HEK293 (cell line): ENCODE data around the gene CEP68.

ENCODE experiments used
- CTCF ChIA-PET: fragments of 350-600 bp; formaldehyde crosslinking; extraction: SDS; loops from one replicate; lab custom pipeline; 2021; ENCODE audit warnings: antibody characterized with exemption; lab: Yijun Ruan, JAX
- POLR2A ChIA-PET: fragments of 300-600 bp; formaldehyde crosslinking; extraction: SDS; loops from one replicate; lab custom pipeline; 2020; ENCODE audit warnings: antibody characterized with exemption, inconsistent platforms; lab: Yijun Ruan, JAX
- H3K27ac ChIP-seq: fragments of 200-500 bp; sonication (Bioruptor generic); 2 replicates; pipeline ENCODE4 v1.5.1; 2014; ENCODE audit warnings: low read depth, low read length, control low read depth, inconsistent platforms; ENCODE audit errors: extremely low read depth
- H3K36me3 ChIP-seq, 2 experiments: fragments of 200-500 bp in 1 of 2; sonication (Bioruptor generic) in 1 of 2; 1 replicate in 1 of 2; 2 replicates in 1 of 2; pipeline ENCODE4 v1.5.1; 2014 to 2017; ENCODE audit warnings: inconsistent platforms in 2 of 2, low read length in 2 of 2; ENCODE audit not compliant: control insufficient read depth in 2 of 2, insufficient read depth in 1 of 2
- H3K4me1 ChIP-seq: fragments of 200-500 bp; sonication (Bioruptor generic); 2 replicates; pipeline ENCODE4 v1.5.1; 2014; ENCODE audit warnings: mild to moderate bottlenecking, low read length, inconsistent platforms; ENCODE audit not compliant: control insufficient read depth, insufficient read depth
- H3K4me3 ChIP-seq: 2 replicates; pipeline ENCODE4 v1.5.1; 2011; ENCODE audit warnings: low read depth, mild to moderate bottlenecking, control low read depth, low read length, moderate library complexity
- H3K9me3 ChIP-seq: fragments of 200-500 bp; sonication (Bioruptor generic); 2 replicates; pipeline ENCODE4 v1.5.1; 2014; ENCODE audit warnings: low read depth, low read length, inconsistent platforms; ENCODE audit not compliant: control insufficient read depth, insufficient read depth
- FEZF1 ChIP-seq: fragments of 450-650 bp; formaldehyde crosslinking; IDR thresholded peaks from 2 replicates; pipeline ENCODE4 v1.5.1; 2016; ENCODE audit warnings: missing biosample characterization, missing genetic modification characterization
- GLIS2 ChIP-seq: fragments of 450-650 bp; formaldehyde crosslinking; IDR thresholded peaks from 2 replicates; pipeline ENCODE4 v1.5.1; 2016; ENCODE audit warnings: missing biosample characterization, missing genetic modification characterization
- KLF16 ChIP-seq: fragments of 450-650 bp; formaldehyde crosslinking; IDR thresholded peaks from 2 replicates; pipeline ENCODE4 v1.5.1; 2017; ENCODE audit warnings: missing biosample characterization, missing genetic modification characterization
- KLF7 ChIP-seq: fragments of 450-650 bp; formaldehyde crosslinking; IDR thresholded peaks from 2 replicates; pipeline ENCODE4 v1.5.1; 2016; ENCODE audit warnings: missing biosample characterization, missing genetic modification characterization, borderline replicate concordance
- PRDM1 ChIP-seq: fragments of 450-650 bp; formaldehyde crosslinking; IDR thresholded peaks from 2 replicates; pipeline ENCODE4; 2016; ENCODE audit warnings: missing biosample characterization, missing genetic modification characterization
- REPIN1 ChIP-seq: fragments of 450-650 bp; formaldehyde crosslinking; IDR thresholded peaks from 2 replicates; pipeline ENCODE4 v1.5.1; 2017; ENCODE audit warnings: missing biosample characterization, missing genetic modification characterization, low read depth
- SCRT1 ChIP-seq: fragments of 450-650 bp; formaldehyde crosslinking; IDR thresholded peaks from 2 replicates; pipeline ENCODE4 v1.5.1; 2016; ENCODE audit warnings: missing biosample characterization, missing genetic modification characterization, borderline replicate concordance
- SCRT2 ChIP-seq: fragments of 450-650 bp; formaldehyde crosslinking; IDR thresholded peaks from 2 replicates; pipeline ENCODE4 v1.5.1; 2016; ENCODE audit warnings: missing biosample characterization, missing genetic modification characterization
- SETDB1 ChIP-seq: IDR thresholded peaks from one replicate; pipeline ENCODE4 v1.6.1; 2017; ENCODE audit warnings: mild to moderate bottlenecking, low read length, moderate library complexity, mixed read lengths; ENCODE audit not compliant: insufficient read length
- SP7 ChIP-seq: fragments of 450-650 bp; formaldehyde crosslinking; IDR thresholded peaks from 2 replicates; pipeline ENCODE4 v1.5.1; 2016; ENCODE audit warnings: missing biosample characterization, missing genetic modification characterization
- TCF7L2 ChIP-seq: IDR thresholded peaks from 2 replicates; pipeline ENCODE4 v1.6.1; 2011; ENCODE audit warnings: low read depth, mild to moderate bottlenecking, inconsistent platforms, low read length, moderate library complexity, borderline replicate concordance
- ZBTB17 ChIP-seq: fragments of 450-650 bp; formaldehyde crosslinking; IDR thresholded peaks from 2 replicates; pipeline ENCODE4 v1.5.1; 2016; ENCODE audit warnings: missing biosample characterization, missing genetic modification characterization
- ZBTB20 ChIP-seq: fragments of 450-650 bp; formaldehyde crosslinking; IDR thresholded peaks from 2 replicates; pipeline ENCODE4 v1.5.1; 2016; ENCODE audit warnings: missing biosample characterization, missing genetic modification characterization
- ZBTB48 ChIP-seq: fragments of 450-650 bp; formaldehyde crosslinking; IDR thresholded peaks from 2 replicates; pipeline ENCODE4 v1.5.1; 2016; ENCODE audit warnings: missing biosample characterization, missing genetic modification characterization
- ZEB2 ChIP-seq: fragments of 450-650 bp; formaldehyde crosslinking; IDR thresholded peaks from 2 replicates; pipeline ENCODE4 v1.5.1; 2016; ENCODE audit warnings: missing biosample characterization, missing genetic modification characterization
- ZFHX2 ChIP-seq: fragments of 450-650 bp; formaldehyde crosslinking; conservative IDR thresholded peaks from 2 replicates; pipeline ENCODE4 v1.5.1; 2016; ENCODE audit warnings: missing biosample characterization, missing genetic modification characterization
- ZFP41 ChIP-seq: fragments of 450-650 bp; formaldehyde crosslinking; IDR thresholded peaks from 2 replicates; pipeline ENCODE4 v1.5.1; 2016; ENCODE audit warnings: missing biosample characterization, missing genetic modification characterization, borderline replicate concordance
- ZNF121 ChIP-seq: fragments of 450-650 bp; formaldehyde crosslinking; IDR thresholded peaks from 2 replicates; pipeline ENCODE4 v1.5.1; 2016; ENCODE audit warnings: missing biosample characterization, missing genetic modification characterization
- ZNF2 ChIP-seq: fragments of 450-650 bp; formaldehyde crosslinking; IDR thresholded peaks from 2 replicates; pipeline ENCODE4 v1.5.1; 2016; ENCODE audit warnings: missing biosample characterization, missing genetic modification characterization
- ZNF202 ChIP-seq: fragments of 450-650 bp; formaldehyde crosslinking; IDR thresholded peaks from 2 replicates; pipeline ENCODE4 v1.5.1; 2016; ENCODE audit warnings: missing biosample characterization, missing genetic modification characterization, borderline replicate concordance
- ZNF239 ChIP-seq: fragments of 450-650 bp; formaldehyde crosslinking; IDR thresholded peaks from 2 replicates; pipeline ENCODE4 v1.5.1; 2016; ENCODE audit warnings: missing biosample characterization, missing genetic modification characterization
- ZNF274 ChIP-seq, 2 experiments: fragments of 200-500 bp in 1 of 2; fragments of 450-650 bp in 1 of 2; sonication (Bioruptor generic) in 1 of 2; formaldehyde crosslinking in 1 of 2; IDR thresholded peaks; 2 replicates each; pipeline versions ENCODE4 v1.5.1 to v1.6.1; 2014 to 2016; ENCODE audit warnings: borderline replicate concordance in 1 of 2, inconsistent platforms in 1 of 2, low read length in 1 of 2, missing biosample characterization in 1 of 2, missing genetic modification characterization in 1 of 2
- ZNF335 ChIP-seq: fragments of 450-650 bp; formaldehyde crosslinking; conservative IDR thresholded peaks from 2 replicates; pipeline ENCODE4 v1.5.1; 2016; ENCODE audit warnings: missing biosample characterization, missing genetic modification characterization
- ZNF354C ChIP-seq: fragments of 450-650 bp; formaldehyde crosslinking; IDR thresholded peaks from 2 replicates; pipeline ENCODE4 v1.5.1; 2016; ENCODE audit warnings: missing biosample characterization, missing genetic modification characterization, low read depth, borderline replicate concordance
- ZNF366 ChIP-seq: fragments of 450-650 bp; formaldehyde crosslinking; conservative IDR thresholded peaks from 2 replicates; pipeline ENCODE4 v1.5.1; 2016; ENCODE audit warnings: missing biosample characterization, missing genetic modification characterization
- ZNF391 ChIP-seq: fragments of 450-650 bp; formaldehyde crosslinking; IDR thresholded peaks from 2 replicates; pipeline ENCODE4 v1.5.1; 2016; ENCODE audit warnings: low read depth, missing biosample characterization, missing genetic modification characterization, borderline replicate concordance
- ZNF394 ChIP-seq: fragments of 450-650 bp; formaldehyde crosslinking; IDR thresholded peaks from 2 replicates; pipeline ENCODE4 v1.5.1; 2016; ENCODE audit warnings: missing biosample characterization, missing genetic modification characterization, mild to moderate bottlenecking, moderate library complexity, borderline replicate concordance
- ZNF426 ChIP-seq: fragments of 450-650 bp; formaldehyde crosslinking; IDR thresholded peaks from 2 replicates; pipeline ENCODE4 v1.5.1; 2017; ENCODE audit warnings: missing biosample characterization, missing genetic modification characterization, mild to moderate bottlenecking, inconsistent platforms, moderate library complexity
- ZNF558 ChIP-seq: fragments of 450-650 bp; formaldehyde crosslinking; IDR thresholded peaks from 2 replicates; pipeline ENCODE4 v1.5.1; 2016; ENCODE audit warnings: missing biosample characterization, missing genetic modification characterization
- ZNF600 ChIP-seq: fragments of 450-650 bp; formaldehyde crosslinking; IDR thresholded peaks from 2 replicates; pipeline ENCODE4 v1.5.1; 2016; ENCODE audit warnings: missing biosample characterization, missing genetic modification characterization
- ZNF623 ChIP-seq: fragments of 450-650 bp; formaldehyde crosslinking; IDR thresholded peaks from 2 replicates; pipeline ENCODE4 v1.5.1; 2016; ENCODE audit warnings: missing biosample characterization, missing genetic modification characterization
- ZNF629 ChIP-seq: fragments of 450-650 bp; formaldehyde crosslinking; IDR thresholded peaks from 2 replicates; pipeline ENCODE4 v1.5.1; 2017; ENCODE audit warnings: missing biosample characterization, missing genetic modification characterization
- ZNF660 ChIP-seq: fragments of 450-650 bp; IDR thresholded peaks from 2 replicates; pipeline ENCODE4 v1.5.1; 2018; ENCODE audit warnings: missing biosample characterization, mild to moderate bottlenecking, missing genetic modification characterization
- ZNF76 ChIP-seq: fragments of 450-650 bp; formaldehyde crosslinking; IDR thresholded peaks from 2 replicates; pipeline ENCODE4; 2016; ENCODE audit warnings: low read depth, missing biosample characterization, missing genetic modification characterization, borderline replicate concordance
- ZSCAN18 ChIP-seq: fragments of 450-650 bp; formaldehyde crosslinking; IDR thresholded peaks from 2 replicates; pipeline ENCODE4 v1.5.1; 2016; ENCODE audit warnings: missing biosample characterization, missing genetic modification characterization
- ZXDB ChIP-seq: fragments of 450-650 bp; formaldehyde crosslinking; IDR thresholded peaks from 2 replicates; pipeline ENCODE4 v1.5.1; 2016; ENCODE audit warnings: missing biosample characterization, missing genetic modification characterization

Gene CEP68

GRCh38 chr2:65054749-65055421, 1.3 kb upstream of the CEP68 start (continued):
- TF ChIP-seq ZFP41 (tag by site-specific recombination) (no peak), ZNF239 (no peak), ZNF2 (tag by site-specific recombination) (no peak), ZNF629 (no peak), ZNF394 (no peak), ZNF426 (tag by site-specific recombination) (no peak), FEZF1 (tag by site-specific recombination) (no peak), KLF16 (tag by site-specific recombination) (no peak), SETDB1 (no peak)

- H3K4me1 ChIP-seq = peaks cover 8% of the 10 kb centered on the region; the same call in 1 of the 2 replicates
- peak overlapping the region; percentile 67 for H3K4me3 ChIP-seq
- CTCF ChIA-PET = interaction anchor here (0.5 to 1.9 kb wide), 9 partner anchors 9 to 568 kb away, joined by 3 to 9 read pairs (median 4); no protein-coding TSS in a partner anchor
- H3K27ac ChIP-seq = no peak overlapping the region
- H3K9me3 ChIP-seq = no peaks in the 10 kb centered on the region
- POLR2A ChIA-PET = interaction anchor here (0.6 to 2.5 kb wide), 18 partner anchors 9 to 973 kb away, joined by 3 to 35 read pairs (median 4); partner anchors contain the start of genes ACTR2, AFTPH and RAB1A
- peaks cover 0 to 2% of the 10 kb centered on the region in 2 experiments; a peak in 1 of 3 replicates for H3K36me3 ChIP-seq
- TF ChIP-seq ZNF391 (tag by site-specific recombination) (peak; percentile 47; the same call in 1 of the 2 replicates), ZNF426 (tag by site-specific recombination) (no peak), ZNF202 (tag by site-specific recombination) (no peak), GLIS2 (tag by site-specific recombination) (peak; percentile 30; the same call in 1 of the 2 replicates), ZNF558 (tag by site-specific recombination) (no peak), ZSCAN18 (tag by site-specific recombination) (no peak), ZBTB20 (no peak), ZNF274 (IDR thresholded peaks at IDR 0.05; ENCODE audit: low read length) (no peak), ZNF274 (tag by site-specific recombination; IDR thresholded peaks at IDR 0.05; ENCODE audit: borderline replicate concordance) (no peak), PRDM1 (tag by site-specific recombination) (peak; percentile 8; the same call in 1 of the 2 replicates), ZFHX2 (tag by site-specific recombination) (peak; percentile 58), ZXDB (tag by site-specific recombination) (peak; percentile 36; the same call in 1 of the 2 replicates), ZNF600 (peak; percentile 72), SP7 (peak; percentile 60), ZNF121 (tag by site-specific recombination) (peak; percentile 98), KLF7 (tag by site-specific recombination) (no peak; the same call in 1 of the 2 replicates), REPIN1 (tag by site-specific recombination) (no peak), ZNF623 (tag by site-specific recombination) (no peak), ZBTB17 (tag by site-specific recombination) (peak; percentile 88), ZEB2 (tag by site-specific recombination) (no peak), TCF7L2 (no peak), ZBTB48 (tag by site-specific recombination) (peak; percentile 14; the same call in 1 of the 2 replicates), ZNF366 (peak; percentile 64), ZNF335 (tag by site-specific recombination) (peak; percentile 95), ZNF629 (peak; percentile 17; the same call in 1 of the 2 replicates), KLF16 (tag by site-specific recombination) (peak; percentile 59; the same call in 1 of the 2 replicates), ZNF660 (tag by site-specific recombination) (peak; percentile 17; the same call in 1 of the 2 replicates), SCRT2 (peak; percentile 94), SCRT1 (tag by site-specific recombination) (peak; percentile 79), ZNF354C (no peak), ZNF76 (no peak)
These were observed 598 bp upstream of the CEP68 start for GRCh38 chr2:65055422-65056214.
